LNCaP clone FGC (cell line): ENCODE measurements around the gene KRTAP5-5.
"Not testable (repeated sequence)": the region's sequence is repeated elsewhere in the genome, so short reads cannot be mapped to it uniquely, and the experiment has no call there.

Experiments used
- DNase-seq: peaks from one replicate; pipeline ENCODE4 v3.0.0-alpha.2; 2011; ENCODE audit warnings: low read depth
- H3K4me3 ChIP-seq: 2 replicates; pipeline ENCODE4 v1.5.1; 2011; ENCODE audit warnings: mild to moderate bottlenecking, low read depth, low read length, control low read depth
- CTCF ChIP-seq: IDR thresholded peaks from 2 replicates; pipeline ENCODE4 v1.5.1; 2012; ENCODE audit warnings: mild to moderate bottlenecking; ENCODE audit not compliant: control insufficient read depth, insufficient read depth; ENCODE audit errors: extremely low read depth

KRTAP5-5 gene, protein sequence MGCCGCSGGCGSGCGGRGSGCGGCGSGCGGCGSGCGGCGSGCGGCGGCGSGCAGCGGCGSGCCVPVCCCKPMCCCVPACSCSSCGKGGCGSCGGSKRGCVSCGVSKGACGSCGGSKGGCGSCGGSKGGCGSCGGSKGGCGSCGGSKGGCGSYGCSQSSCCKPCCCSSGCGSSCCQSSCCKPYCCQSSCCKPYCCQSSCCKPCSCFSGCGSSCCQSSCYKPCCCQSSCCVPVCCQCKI

GRCh38 chr11:1629326-1630185 is at the start of gene KRTAP5-5:
KRTAP5-5 (plus strand) TSS chr11:1629775; CDS start chr11:1629841, 66 bp downstream.
- H3K4me3 ChIP-seq: no peak within 1 kb of the TSS
- no peak for TF ChIP-seq CTCF
- DNase-seq: no peak

GRCh38 chr11:1581976-1582375 is 47.6 kb upstream of the KRTAP5-5 start:
- no peak for TF ChIP-seq CTCF
- H3K4me3 ChIP-seq: no peak overlapping the region
- DNase-seq: no peak

DNA sequence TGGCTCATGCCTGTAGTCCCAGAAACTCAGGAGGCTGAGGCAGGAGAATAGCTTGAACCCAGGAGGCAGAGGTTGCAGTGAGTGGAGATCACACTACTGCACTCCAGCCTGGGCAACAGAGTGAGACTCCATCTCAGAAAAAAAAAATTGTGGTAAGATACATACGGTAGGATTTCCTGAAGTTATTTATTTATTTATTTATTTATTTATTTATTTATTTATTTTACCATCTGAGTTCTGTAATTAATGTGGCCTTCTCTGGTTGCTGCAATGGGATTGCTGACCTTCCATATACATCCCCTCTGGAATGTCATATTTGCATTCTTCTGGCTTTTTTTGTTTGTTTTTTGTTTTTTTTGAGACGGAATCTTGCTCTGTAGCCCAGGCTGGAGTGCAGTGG is 46.7 kb upstream of the KRTAP5-5 start:
- DNase-seq, H3K4me3 ChIP-seq: not testable (repeated sequence)

- not testable (repeated sequence) for DNase-seq, H3K4me3 ChIP-seq
Observed at GRCh38 chr11:1584661-1585370, 44.8 kb upstream of the KRTAP5-5 start, which contains the start of gene KRTAP5-1. KRTAP5-1 (minus strand) TSS chr11:1585283; CDS start chr11:1585249, 34 bp downstream.

DNA sequence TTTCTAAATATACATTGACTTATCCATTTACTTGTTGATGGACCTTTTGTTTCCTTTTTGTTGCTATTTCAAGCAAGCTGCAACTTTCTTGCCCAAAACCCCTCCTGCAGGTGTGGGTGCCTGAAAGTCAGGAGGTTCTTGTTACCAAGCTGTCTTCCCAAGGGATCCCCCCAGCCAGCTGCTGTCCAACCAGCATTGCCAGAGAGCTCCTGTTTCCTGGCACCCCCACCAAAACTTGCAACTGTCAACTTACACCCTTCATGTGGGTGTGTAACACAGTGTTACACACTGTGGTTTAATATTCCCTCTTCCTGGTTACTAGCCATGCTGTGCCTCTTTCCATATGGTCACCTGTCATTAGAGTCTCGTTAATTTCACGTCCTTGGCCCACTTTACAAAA is 42.9 kb upstream of the KRTAP5-5 start:
- H3K4me3 ChIP-seq: no peak overlapping the region
- no peak for TF ChIP-seq CTCF
- DNase-seq: no peak

GRCh38 chr11:1589191-1589963 is 40.2 kb upstream of the KRTAP5-5 start:
- DNase-seq, H3K4me3 ChIP-seq: not testable (repeated sequence)

DNA sequence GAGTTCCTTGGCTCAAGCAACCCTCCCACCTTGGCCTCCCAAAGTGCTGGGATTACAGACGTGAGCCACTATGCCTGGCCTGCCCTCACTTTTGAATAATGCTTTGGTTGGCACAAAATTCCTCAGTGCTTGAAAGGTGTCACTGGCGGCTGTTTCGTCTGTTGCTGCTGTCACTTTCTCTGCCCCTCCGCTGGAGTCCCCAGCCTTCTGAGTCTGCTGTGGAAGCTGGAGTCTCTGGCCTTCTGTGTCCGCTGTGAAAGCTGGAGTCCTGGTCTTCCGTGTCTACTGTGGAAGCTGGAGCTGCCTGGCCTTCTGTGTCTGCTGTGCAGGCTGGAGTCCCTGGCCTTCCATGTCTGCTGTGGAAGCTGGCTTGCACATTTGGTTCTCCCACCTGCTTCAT is 39.6 kb upstream of the KRTAP5-5 start:
- TF ChIP-seq CTCF: no peak
- no peak for DNase-seq
- H3K4me3 ChIP-seq: no peak overlapping the region

DNA sequence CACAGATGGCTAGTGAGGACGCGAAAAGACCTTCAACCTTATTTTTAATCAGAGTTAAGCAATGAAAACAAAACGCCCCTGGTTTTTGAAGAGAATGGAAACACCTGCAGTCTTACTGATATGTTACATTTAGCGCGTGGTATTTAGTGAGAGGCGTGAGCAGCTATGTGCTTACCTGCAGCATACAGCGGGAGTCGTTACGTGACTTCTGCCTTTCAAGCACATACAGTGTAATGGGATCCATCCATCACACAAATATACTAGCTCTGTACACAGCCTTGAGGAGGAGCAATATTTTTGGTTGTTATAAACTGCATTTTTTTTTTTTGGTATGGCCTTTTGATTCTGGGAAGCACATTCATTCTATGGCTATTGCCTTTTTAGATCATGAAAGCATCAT is 36.9 kb upstream of the KRTAP5-5 start:
- DNase-seq: no peak
- no peak overlapping the region for H3K4me3 ChIP-seq
- no peak for TF ChIP-seq CTCF
